HepG2 (cell line): ENCODE measurements around the gene POU6F1. TPM values are rescaled to one million over a fixed set of nuclear protein-coding genes. Genes with fewer than 3 reads are reported as not detected.

Experiments used
- ATAC-seq: fragments of 200-7000 bp; cut with Tn5 transposase; 3 replicates; pipeline ENCODE4 v1.9.1; 2020; ENCODE audit warnings: mild to moderate bottlenecking, moderate library complexity
- BruUV-seq: library from RNA; stranded (reverse); fragments of 400-500 nt; replicated peaks from 2 replicates; lab custom pipeline; 2021; lab: Mats Ljungman, UMichigan
- CTCF ChIA-PET: fragments of 300-600 bp; formaldehyde crosslinking; extraction: SDS; loops from one replicate; lab custom pipeline; 2021; ENCODE audit warnings: low total read pairs, inconsistent platforms, low intra/inter-chr PET ratio; lab: Yijun Ruan, JAX
- POLR2A ChIA-PET: fragments of 350-600 bp; sonication (Branson Sonifier 250); formaldehyde crosslinking; loops from one replicate; lab custom pipeline; 2020; ENCODE audit warnings: antibody characterized with exemption, inconsistent platforms; lab: Yijun Ruan, JAX
- DNase-seq: peaks from one replicate; pipeline ENCODE4 v3.0.0-alpha.2; 2015; ENCODE audit warnings: low spot score
- FAIRE-seq: peaks from 3 replicates; lab custom pipeline; 2011; peaks lifted over from hg19 to GRCh38; lab: Jason Lieb, UNC
- H2AFZ ChIP-seq: one replicate; pipeline ENCODE4 v1.6.1; 2011; ENCODE audit warnings: low read length, inconsistent platforms
- H3K27ac ChIP-seq: fragments of 300-600 bp; 3 replicates; pipeline ENCODE4 v1.8.0; 2011; ENCODE audit warnings: mixed run types, mild to moderate bottlenecking, mixed read lengths, low read length, inconsistent platforms; ENCODE audit not compliant: insufficient read depth; ENCODE audit errors: extremely low read length
- H3K27me3 ChIP-seq, 2 experiments: fragments of 200-600 bp in 1 of 2; 2 replicates in 1 of 2; 3 replicates in 1 of 2; pipeline versions ENCODE4 v1.6.0 to v1.8.0; 2011; ENCODE audit warnings: low read length in 2 of 2, mild to moderate bottlenecking in 2 of 2, moderate library complexity in 2 of 2, inconsistent platforms in 1 of 2; ENCODE audit not compliant: insufficient read depth in 2 of 2, control insufficient read depth in 1 of 2
- H3K36me3 ChIP-seq, 2 experiments: fragments of 200-600 bp in 1 of 2; replicated peaks in 1 of 2; 2 replicates in 1 of 2; 3 replicates in 1 of 2; pipeline versions ENCODE4 v1.5.1 to v1.8.0; 2011; ENCODE audit warnings: low read length in 2 of 2, inconsistent platforms in 1 of 2; ENCODE audit not compliant: insufficient read depth in 2 of 2, control insufficient read depth in 1 of 2
- H3K4me1 ChIP-seq: 2 replicates; pipeline ENCODE4 v1.5.1; 2012; ENCODE audit warnings: low read length, inconsistent platforms; ENCODE audit not compliant: insufficient read depth
- H3K4me2 ChIP-seq: 2 replicates; pipeline ENCODE4 v1.6.0; 2011; ENCODE audit warnings: low read depth, low read length, inconsistent platforms
- H3K4me3 ChIP-seq, 3 experiments: fragments of 200-600 bp in 1 of 3; sonication (generic), shearing (Covaris generic) in 1 of 3; replicated peaks in 1 of 3; 2 replicates each; pipeline ENCODE4 v1.5.1; 2011 to 2016; ENCODE audit warnings: low read length in 3 of 3, inconsistent platforms in 2 of 3, low read depth in 2 of 3, mild to moderate bottlenecking in 2 of 3, control low read depth in 1 of 3, mixed read lengths in 1 of 3; ENCODE audit not compliant: insufficient read depth in 1 of 3
- H3K79me2 ChIP-seq: one replicate; pipeline ENCODE4 v1.6.1; 2011; ENCODE audit warnings: low read length, inconsistent platforms; ENCODE audit not compliant: insufficient read depth
- H3K9ac ChIP-seq: 2 replicates; pipeline ENCODE4 v1.6.0; 2011; ENCODE audit warnings: mild to moderate bottlenecking, low read depth, low read length, inconsistent platforms; ENCODE audit not compliant: insufficient read depth
- H3K9me3 ChIP-seq: 2 replicates; pipeline ENCODE4 v1.5.1; 2012; ENCODE audit warnings: mild to moderate bottlenecking, low read length
- H4K20me1 ChIP-seq: 2 replicates; pipeline ENCODE4 v1.6.0; 2011; ENCODE audit warnings: inconsistent platforms, mild to moderate bottlenecking, low read length, moderate library complexity; ENCODE audit not compliant: insufficient read depth
- FOXA1 ChIP-seq, 2 experiments: fragments of 450-650 bp in 1 of 2; sonication (generic) in 1 of 2; formaldehyde crosslinking in 1 of 2; IDR thresholded peaks; 2 replicates each; pipeline versions ENCODE4 v1.4.0 to v1.6.1; 2016 to 2020; ENCODE audit warnings: missing genetic modification reagents in 1 of 2
- KLF12 ChIP-seq: sonication (generic); formaldehyde crosslinking; IDR thresholded peaks from 2 replicates; pipeline ENCODE4 v1.4.0; 2020; ENCODE audit warnings: missing genetic modification reagents, borderline replicate concordance
- POGZ ChIP-seq: sonication (generic); formaldehyde crosslinking; IDR thresholded peaks from 2 replicates; pipeline ENCODE4 v1.4.0; 2020; ENCODE audit warnings: mild to moderate bottlenecking, missing genetic modification reagents
- PPARG ChIP-seq: conservative IDR thresholded peaks from 2 replicates; pipeline ENCODE4 v1.6.1; 2016; ENCODE audit warnings: missing biosample characterization, missing genetic modification reagents
- RARG ChIP-seq: sonication (generic); formaldehyde crosslinking; IDR thresholded peaks from 2 replicates; pipeline ENCODE4 v1.4.0; 2020; ENCODE audit warnings: low read depth, mild to moderate bottlenecking, missing genetic modification reagents
- RELA ChIP-seq: sonication (generic); formaldehyde crosslinking; IDR thresholded peaks from 2 replicates; pipeline ENCODE4 v1.4.0; 2020; ENCODE audit warnings: missing genetic modification reagents
- SIN3A ChIP-seq: IDR thresholded peaks from 2 replicates; pipeline ENCODE4 v1.6.1; 2011; ENCODE audit warnings: low read depth, mild to moderate bottlenecking, control low read depth, low read length, borderline replicate concordance
- XBP1 ChIP-seq: sonication (generic); formaldehyde crosslinking; IDR thresholded peaks from 2 replicates; pipeline ENCODE4 v1.5.0; 2020; ENCODE audit warnings: missing genetic modification reagents
- ZEB1 ChIP-seq: IDR thresholded peaks from 2 replicates; pipeline ENCODE4 v1.6.1; 2012; ENCODE audit warnings: mild to moderate bottlenecking, low read depth, inconsistent platforms; ENCODE audit not compliant: insufficient replicate concordance
- ZNF256 ChIP-seq: sonication (generic); formaldehyde crosslinking; conservative IDR thresholded peaks from 2 replicates; pipeline ENCODE4 v1.4.0; 2020; ENCODE audit warnings: missing genetic modification reagents
- ZNF292 ChIP-seq: sonication (generic); formaldehyde crosslinking; IDR thresholded peaks from 2 replicates; pipeline ENCODE4 v1.8.1; 2022; ENCODE audit warnings: mild to moderate bottlenecking, low read depth, missing genetic modification reagents, borderline replicate concordance
- ZNF432 ChIP-seq: sonication (generic); formaldehyde crosslinking; IDR thresholded peaks from 2 replicates; pipeline ENCODE4 v1.5.0; 2020; ENCODE audit warnings: missing genetic modification reagents, mild to moderate bottlenecking, borderline replicate concordance
- ZNF670 ChIP-seq: sonication (generic); formaldehyde crosslinking; IDR thresholded peaks from 2 replicates; pipeline ENCODE4 v1.8.0; 2022; ENCODE audit warnings: mild to moderate bottlenecking, missing genetic modification reagents, borderline replicate concordance
- ZSCAN25 ChIP-seq: sonication (generic); formaldehyde crosslinking; IDR thresholded peaks from 2 replicates; pipeline ENCODE4 v1.8.0; 2022; ENCODE audit warnings: mild to moderate bottlenecking, missing genetic modification reagents
- WGBS: methylation state at CpG from one replicate; pipeline ENCODE4 v1.1.6; 2017; ENCODE audit warnings: low lambda C conversion rate; 5-methylcytosine and 5-hydroxymethylcytosine counted together
- in situ Hi-C: cut with HindIII; loops from 2 replicates; pipeline ENCODE4 v1.10.0; 2017; ENCODE audit warnings: low pct_unique_long_range_greater_than_20kb; ENCODE audit not compliant: extremely low pct_ligation_motif_present
- intact Hi-C: fragments of 100-400 bp; cut with micrococcal nuclease; formaldehyde crosslinking; loops from one replicate; pipeline ENCODE4 v1.10.0; 2022; ENCODE audit not compliant: unreplicated experiment
- polyA plus RNA-seq, 8 experiments: library from polyadenylated mRNA; depleted of rRNA in 3 of 8; stranded (reverse) in 7 of 8; unstranded in 1 of 8; fragments of >200 nt; fragmentation: Illumina TruSeq in 4 of 8; extraction: Trizol in 4 of 8; gene quantifications; 2 replicates each; pipeline versions ENCODE4 v1.2.1 to v1.2.3, GENCODE V29; 2011 to 2016; ENCODE audit warnings: low read depth in 4 of 8, missing spikeins in 1 of 8, mixed read lengths in 1 of 8; ENCODE audit not compliant: insufficient read depth in 1 of 8
- total RNA-seq, 5 experiments: library from RNA; depleted of rRNA; stranded (reverse); fragments of >200 nt; fragmentation: Illumina TruSeq; extraction: Trizol; gene quantifications; 2 replicates each; pipeline ENCODE4 v1.2.3, GENCODE V29; 2016; ENCODE audit warnings: low read depth in 1 of 5
- TF ChIP-seq, protein P1 (sequence below): conservative IDR thresholded peaks from 2 replicates; pipeline ENCODE4 v1.6.1; 2018; ENCODE audit warnings: missing genetic modification reagents
- TF ChIP-seq, protein P2 (sequence below): sonication (generic); formaldehyde crosslinking; IDR thresholded peaks from 2 replicates; pipeline ENCODE4 v1.4.0; 2020; ENCODE audit warnings: mild to moderate bottlenecking, missing genetic modification reagents
- TF ChIP-seq, protein P3 (sequence below): sonication (generic); formaldehyde crosslinking; IDR thresholded peaks from 2 replicates; pipeline ENCODE4 v1.8.0; 2022; ENCODE audit warnings: mild to moderate bottlenecking, missing genetic modification reagents, moderate library complexity
- TF ChIP-seq, protein P4 (sequence below): sonication (generic); formaldehyde crosslinking; IDR thresholded peaks from 2 replicates; pipeline ENCODE4 v1.5.1; 2020; ENCODE audit warnings: missing genetic modification reagents, mild to moderate bottlenecking, borderline replicate concordance
- TF ChIP-seq, protein P5 (sequence below): sonication (generic); formaldehyde crosslinking; IDR thresholded peaks from 2 replicates; pipeline ENCODE4 v1.4.0; 2020; ENCODE audit warnings: missing genetic modification reagents, borderline replicate concordance

The POU6F1 gene
- total and polyA plus RNA-seq, 2 of the 13 experiments (the other 11 are each of a cell fraction or from before 2014, with no cell fraction given) = 0.48 to 0.51 TPM

DNA sequence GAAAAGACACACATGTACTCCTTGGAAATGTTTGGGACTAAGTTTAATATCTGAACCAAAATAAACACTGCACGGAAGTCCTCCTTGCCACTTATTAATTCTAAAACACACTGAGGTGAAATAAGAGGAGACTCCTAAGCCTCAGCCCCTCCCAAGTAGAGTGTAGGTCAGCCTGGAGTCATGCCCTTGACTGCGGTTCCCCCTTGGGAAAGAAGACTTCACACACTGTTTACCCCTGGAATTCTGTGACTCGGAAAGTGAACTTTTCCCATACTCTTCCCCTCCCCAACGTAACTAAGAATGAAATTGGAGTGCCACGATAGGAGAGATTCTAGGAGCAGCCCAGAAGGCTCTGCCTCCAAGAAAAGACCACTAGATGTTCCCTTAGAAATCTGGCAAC is 36.3 kb downstream of the POU6F1 start:
- FAIRE-seq (no peak), ATAC-seq (no peak), DNase-seq (no peak)
- no peak overlapping the region for H3K4me3 ChIP-seq
- BruUV-seq = no TSS peak
- no peak for TF ChIP-seq ZNF670 (CRISPR knock-in tag)
- TF ChIP-seq, protein P1, sequence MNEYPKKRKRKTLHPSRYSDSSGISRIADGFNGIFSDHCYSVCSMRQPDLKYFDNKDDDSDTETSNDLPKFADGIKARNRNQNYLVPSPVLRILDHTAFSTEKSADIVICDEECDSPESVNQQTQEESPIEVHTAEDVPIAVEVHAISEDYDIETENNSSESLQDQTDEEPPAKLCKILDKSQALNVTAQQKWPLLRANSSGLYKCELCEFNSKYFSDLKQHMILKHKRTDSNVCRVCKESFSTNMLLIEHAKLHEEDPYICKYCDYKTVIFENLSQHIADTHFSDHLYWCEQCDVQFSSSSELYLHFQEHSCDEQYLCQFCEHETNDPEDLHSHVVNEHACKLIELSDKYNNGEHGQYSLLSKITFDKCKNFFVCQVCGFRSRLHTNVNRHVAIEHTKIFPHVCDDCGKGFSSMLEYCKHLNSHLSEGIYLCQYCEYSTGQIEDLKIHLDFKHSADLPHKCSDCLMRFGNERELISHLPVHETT (CRISPR knock-in tag) = no peak
- no peak for TF ChIP-seq FOXA1 (IDR thresholded peaks at IDR 0.05)
- TF ChIP-seq FOXA1 (CRISPR knock-in tag; IDR thresholded peaks at IDR 0.05) = no peak
- TF ChIP-seq KLF12 (CRISPR knock-in tag) = no peak
- TF ChIP-seq, protein P2, sequence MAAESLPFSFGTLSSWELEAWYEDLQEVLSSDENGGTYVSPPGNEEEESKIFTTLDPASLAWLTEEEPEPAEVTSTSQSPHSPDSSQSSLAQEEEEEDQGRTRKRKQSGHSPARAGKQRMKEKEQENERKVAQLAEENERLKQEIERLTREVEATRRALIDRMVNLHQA (CRISPR knock-in tag) = no peak
- TF ChIP-seq RELA = no peak
- TF ChIP-seq, protein P3, sequence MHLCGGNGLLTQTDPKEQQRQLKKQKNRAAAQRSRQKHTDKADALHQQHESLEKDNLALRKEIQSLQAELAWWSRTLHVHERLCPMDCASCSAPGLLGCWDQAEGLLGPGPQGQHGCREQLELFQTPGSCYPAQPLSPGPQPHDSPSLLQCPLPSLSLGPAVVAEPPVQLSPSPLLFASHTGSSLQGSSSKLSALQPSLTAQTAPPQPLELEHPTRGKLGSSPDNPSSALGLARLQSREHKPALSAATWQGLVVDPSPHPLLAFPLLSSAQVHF (CRISPR knock-in tag) = no peak
- no peak for TF ChIP-seq RARG
- TF ChIP-seq, protein P4, sequence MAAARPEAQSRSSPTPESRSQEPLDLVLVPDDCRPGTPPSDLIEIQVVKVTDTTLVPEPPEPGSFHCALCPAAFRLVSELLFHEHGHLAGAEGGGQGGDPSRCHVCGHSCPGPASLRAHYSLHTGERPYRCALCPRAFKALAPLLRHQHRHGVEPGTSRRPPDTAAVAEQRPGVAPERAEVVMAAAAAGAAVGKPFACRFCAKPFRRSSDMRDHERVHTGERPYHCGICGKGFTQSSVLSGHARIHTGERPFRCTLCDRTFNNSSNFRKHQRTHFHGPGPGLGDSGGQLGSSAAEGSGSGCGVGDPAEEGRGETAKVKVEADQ = no peak
- TF ChIP-seq SIN3A = no peak
- no peak for TF ChIP-seq POGZ (CRISPR knock-in tag)
- no peak for TF ChIP-seq ZNF432
- TF ChIP-seq ZEB1 = no peak
- no peak for TF ChIP-seq ZSCAN25 (CRISPR knock-in tag)
- TF ChIP-seq ZNF292 (CRISPR knock-in tag) = no peak
- TF ChIP-seq, protein P5, sequence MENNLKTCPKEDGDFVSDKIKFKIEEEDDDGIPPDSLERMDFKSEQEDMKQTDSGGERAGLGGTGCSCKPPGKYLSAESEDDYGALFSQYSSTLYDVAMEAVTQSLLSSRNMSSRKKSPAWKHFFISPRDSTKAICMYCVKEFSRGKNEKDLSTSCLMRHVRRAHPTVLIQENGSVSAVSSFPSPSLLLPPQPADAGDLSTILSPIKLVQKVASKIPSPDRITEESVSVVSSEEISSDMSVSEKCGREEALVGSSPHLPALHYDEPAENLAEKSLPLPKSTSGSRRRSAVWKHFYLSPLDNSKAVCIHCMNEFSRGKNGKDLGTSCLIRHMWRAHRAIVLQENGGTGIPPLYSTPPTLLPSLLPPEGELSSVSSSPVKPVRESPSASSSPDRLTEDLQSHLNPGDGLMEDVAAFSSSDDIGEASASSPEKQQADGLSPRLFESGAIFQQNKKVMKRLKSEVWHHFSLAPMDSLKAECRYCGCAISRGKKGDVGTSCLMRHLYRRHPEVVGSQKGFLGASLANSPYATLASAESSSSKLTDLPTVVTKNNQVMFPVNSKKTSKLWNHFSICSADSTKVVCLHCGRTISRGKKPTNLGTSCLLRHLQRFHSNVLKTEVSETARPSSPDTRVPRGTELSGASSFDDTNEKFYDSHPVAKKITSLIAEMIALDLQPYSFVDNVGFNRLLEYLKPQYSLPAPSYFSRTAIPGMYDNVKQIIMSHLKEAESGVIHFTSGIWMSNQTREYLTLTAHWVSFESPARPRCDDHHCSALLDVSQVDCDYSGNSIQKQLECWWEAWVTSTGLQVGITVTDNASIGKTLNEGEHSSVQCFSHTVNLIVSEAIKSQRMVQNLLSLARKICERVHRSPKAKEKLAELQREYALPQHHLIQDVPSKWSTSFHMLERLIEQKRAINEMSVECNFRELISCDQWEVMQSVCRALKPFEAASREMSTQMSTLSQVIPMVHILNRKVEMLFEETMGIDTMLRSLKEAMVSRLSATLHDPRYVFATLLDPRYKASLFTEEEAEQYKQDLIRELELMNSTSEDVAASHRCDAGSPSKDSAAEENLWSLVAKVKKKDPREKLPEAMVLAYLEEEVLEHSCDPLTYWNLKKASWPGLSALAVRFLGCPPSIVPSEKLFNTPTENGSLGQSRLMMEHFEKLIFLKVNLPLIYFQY (CRISPR knock-in tag) = no peak
- TF ChIP-seq ZNF256 (CRISPR knock-in tag) = no peak
- TF ChIP-seq XBP1 (CRISPR knock-in tag) = no peak
- no peak for TF ChIP-seq PPARG (CRISPR knock-in tag)
- no peak overlapping the region for H2AFZ ChIP-seq
- intact Hi-C loops = no loop called here
- H3K9me3 ChIP-seq = no peaks in the 10 kb centered on the region
- no peaks in the 10 kb centered on the region for H4K20me1 ChIP-seq
- no peaks in the 10 kb centered on the region for H3K79me2 ChIP-seq
- WGBS = 18% methylated on average over 5 of the region's 5 CpGs
- H3K4me1 ChIP-seq = peaks cover 37% of the 10 kb centered on the region
- POLR2A ChIA-PET = no interaction called here
- CTCF ChIA-PET = no interaction called here
- in situ Hi-C loops = no loop called here
- no peak overlapping the region for H3K27ac ChIP-seq
- no peaks in the 10 kb centered on the region for H3K36me3 ChIP-seq
- H3K27me3 ChIP-seq = no peaks in the 10 kb centered on the region
- no peak overlapping the region; the same call in 1 of the 2 replicates for H3K4me2 ChIP-seq
- H3K9ac ChIP-seq = no peak overlapping the region
